Heart left ventricle (tissue), 16 donors: Measurements from ENCODE around the gene CLECL1. TPM values are rescaled to one million over a fixed set of nuclear protein-coding genes. Genes with fewer than 3 reads are reported as not detected.
"Not testable (repeated sequence)": the region's sequence is repeated elsewhere in the genome, so short reads cannot be mapped to it uniquely, and the experiment has no call there.

Experiments used
- ATAC-seq, 4 donors: fragments of 200-7000 bp; cut with Tn5 transposase; one replicate each; pipeline ENCODE4 v1.9.1; 2020 to 2022; ENCODE audit warnings: moderate library complexity in 4 of 4, mild to moderate bottlenecking in 3 of 4, moderate number of reproducible peaks in 1 of 4
- DNase-seq, 5 donors: peaks; one replicate each; pipeline ENCODE4 v3.0.0-alpha.2; 2020
- H3K27ac ChIP-seq, 12 donors: fragments of 200-600 bp; sonication (generic) in 4 of 12; one replicate each; pipeline versions ENCODE4 v1.5.0 to v1.8.0; 2016 to 2022; ENCODE audit warnings: mild to moderate bottlenecking in 2 of 12
- H3K27me3 ChIP-seq, 9 donors: fragments of 200-600 bp; sonication (generic) in 2 of 9; one replicate each; pipeline versions ENCODE4 v1.5.1 to v1.8.0; 2016 to 2022; ENCODE audit warnings: mild to moderate bottlenecking in 3 of 9
- H3K36me3 ChIP-seq, 9 donors: fragments of 200-600 bp; sonication (generic) in 2 of 9; one replicate each; pipeline versions ENCODE4 v1.5.0 to v1.8.0; 2018 to 2022; ENCODE audit warnings: mild to moderate bottlenecking in 2 of 9
- H3K4me1 ChIP-seq, 12 donors: fragments of 200-600 bp; sonication (generic) in 4 of 12; one replicate each; pipeline versions ENCODE4 v1.5.0 to v1.8.0; 2016 to 2022; ENCODE audit warnings: mild to moderate bottlenecking in 3 of 12
- H3K4me3 ChIP-seq, 12 donors: fragments of 200-600 bp; sonication (generic) in 4 of 12; one replicate each; pipeline versions ENCODE4 v1.5.0 to v1.8.0; 2017 to 2022; ENCODE audit warnings: mild to moderate bottlenecking in 9 of 12, moderate library complexity in 4 of 12
- H3K9me3 ChIP-seq, 12 donors: fragments of 200-600 bp; sonication (generic) in 4 of 12; one replicate each; pipeline versions ENCODE4 v1.5.0 to v1.8.0; 2016 to 2022; ENCODE audit warnings: mild to moderate bottlenecking in 1 of 12
- POLR2A ChIP-seq, 2 donors: fragments of 450-650 bp; IDR thresholded peaks; one replicate each; pipeline ENCODE4 v1.6.1; 2017; ENCODE audit warnings: antibody characterized with exemption in 2 of 2, mild to moderate bottlenecking in 2 of 2, moderate library complexity in 2 of 2
- WGBS, 4 donors: extraction: QIAGEN DNeasy Blood & Tissue Kit in 2 of 4; methylation state at CpG; one replicate each; pipeline versions ENCODE4 v1.1.5 to v1.1.7; 2013 to 2018; 5-methylcytosine and 5-hydroxymethylcytosine counted together
- intact Hi-C, 10 donors: fragments of 100-400 bp; cut with DNase I; formaldehyde crosslinking; loops; one replicate each; pipeline versions ENCODE4 v1.11.1 to v1.14.2; 2022
- polyA plus RNA-seq, 2 donors: library from polyadenylated mRNA; stranded (reverse); fragments of 200-250 nt; gene quantifications; one replicate each; pipeline ENCODE4 v1.2.3, GENCODE V29; 2013
- total RNA-seq, 9 donors: library from RNA; depleted of rRNA in 2 of 9; stranded (reverse); fragments of >200 nt in 2 of 9; fragmentation: NEBNext Ultra II Directional in 3 of 9; extraction: Animal tissue kit (Norgen Biotek cat#: 25700) in 3 of 9; gene quantifications; one replicate each; pipeline versions ENCODE4 v1.1.0 to v1.2.4, GENCODE V29; 2016 to 2023
- TF ChIP-seq, protein P1 (sequence below), 12 donors: fragments of 200-600 bp; sonication (generic) in 4 of 12; IDR thresholded peaks; one replicate each; pipeline versions ENCODE4 v1.5.0 to v1.8.0; 2018 to 2022; ENCODE audit warnings: antibody characterized with exemption in 12 of 12, mild to moderate bottlenecking in 5 of 12
- donor health status: ischemic (EF 13 %, LVEDD 7.1; RV severe dilation, severe dysfunction).
- donor health status: healthy with polysubstance abuse.
- donor health status: DM: no; HTN: yes; CAD: no.
- donor health status: DM: no; HTN: no; CAD: no.
- donor health status: ischemic (EF 25% LVEDD 6.9; RV normal size, moderate dysfunction).
- donor health status: ischemic (EF 25% LVEDD 5.7; RV mildly dilated, moderate dysfunction).
- donor health status: healthy.
- donor health status: DM: yes; HTN: yes; CAD: no.
- donor health status: ischemic (EF 35%, LVEDD 5.7; RV mildly dilated, moderate dysfunction).
- donor health status: nonischemic (EF 11% LVEDD 7.7; RV severe dilation, severe dysfunction).
- donor health status: DM: yes; HTN: yes; CAD: no.
- donor health status: PGD.
- donor health status: ischemic (EF 29% LVEDD 5.4; RV normal size, mild dysfunction).
- donor health status: nonischemic (EF 23%, LVEDD 6.1; RV moderate dilation, normal function).

Gene CLECL1
- total and polyA plus RNA-seq, 11 donors, result 0.93 to 4.6 TPM; not detected in 9

DNA sequence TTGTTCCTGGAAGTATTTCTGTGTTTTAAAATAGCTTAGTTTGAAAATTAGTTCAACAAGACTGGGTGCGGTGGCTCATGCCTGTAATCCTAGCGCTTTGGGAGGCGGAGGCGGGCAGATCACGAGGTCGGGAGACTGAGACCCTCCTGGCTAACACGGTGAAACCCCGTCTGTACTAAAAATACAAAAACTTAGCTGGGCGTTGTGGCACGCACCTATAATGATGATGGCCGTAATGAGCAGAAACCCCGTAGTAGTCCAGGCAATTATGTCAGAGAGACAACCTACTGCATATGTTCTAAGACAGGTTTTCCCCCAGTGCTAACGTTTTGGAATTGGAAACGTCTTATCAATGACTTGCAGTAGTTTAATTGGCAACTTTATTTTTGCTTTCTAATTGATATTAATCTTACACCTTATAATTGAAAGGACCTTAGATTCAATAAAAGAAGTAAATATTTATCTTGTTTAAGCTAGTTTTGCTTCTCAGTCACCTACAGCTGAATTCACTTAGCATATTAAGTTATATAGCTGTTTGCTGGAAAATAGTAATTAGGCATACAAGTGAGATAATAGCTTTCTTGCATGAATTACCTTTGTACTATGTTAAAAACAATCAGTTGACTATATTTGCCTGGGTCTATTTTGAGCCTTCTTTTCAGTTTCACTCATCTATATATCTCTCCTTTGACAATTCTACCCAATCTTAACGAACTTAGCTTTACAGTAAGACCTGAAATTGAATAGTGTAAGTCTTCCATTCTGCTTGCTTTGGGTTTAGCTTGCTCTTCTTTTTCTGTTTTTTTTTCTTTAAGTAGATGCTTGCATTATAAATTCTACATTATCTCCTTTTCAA, 15.6 kb downstream of the CLECL1 start:
- H3K27me3 ChIP-seq, result peaks cover 0 to 4% (median 0%) of the 10 kb centered on the region in 9 donors
- intact Hi-C loops, result no loop called here
- TF ChIP-seq, protein P1, sequence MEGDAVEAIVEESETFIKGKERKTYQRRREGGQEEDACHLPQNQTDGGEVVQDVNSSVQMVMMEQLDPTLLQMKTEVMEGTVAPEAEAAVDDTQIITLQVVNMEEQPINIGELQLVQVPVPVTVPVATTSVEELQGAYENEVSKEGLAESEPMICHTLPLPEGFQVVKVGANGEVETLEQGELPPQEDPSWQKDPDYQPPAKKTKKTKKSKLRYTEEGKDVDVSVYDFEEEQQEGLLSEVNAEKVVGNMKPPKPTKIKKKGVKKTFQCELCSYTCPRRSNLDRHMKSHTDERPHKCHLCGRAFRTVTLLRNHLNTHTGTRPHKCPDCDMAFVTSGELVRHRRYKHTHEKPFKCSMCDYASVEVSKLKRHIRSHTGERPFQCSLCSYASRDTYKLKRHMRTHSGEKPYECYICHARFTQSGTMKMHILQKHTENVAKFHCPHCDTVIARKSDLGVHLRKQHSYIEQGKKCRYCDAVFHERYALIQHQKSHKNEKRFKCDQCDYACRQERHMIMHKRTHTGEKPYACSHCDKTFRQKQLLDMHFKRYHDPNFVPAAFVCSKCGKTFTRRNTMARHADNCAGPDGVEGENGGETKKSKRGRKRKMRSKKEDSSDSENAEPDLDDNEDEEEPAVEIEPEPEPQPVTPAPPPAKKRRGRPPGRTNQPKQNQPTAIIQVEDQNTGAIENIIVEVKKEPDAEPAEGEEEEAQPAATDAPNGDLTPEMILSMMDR (IDR thresholded peaks at IDR 0.05), result no peak
- TF ChIP-seq POLR2A (IDR thresholded peaks at IDR 0.05), result no peak
- H3K36me3 ChIP-seq, result no peaks in the 10 kb centered on the region
- H3K9me3 ChIP-seq, result no peaks in the 10 kb centered on the region
- ATAC-seq (no peak), DNase-seq (no peak)
- 87 to 95% (median 92%) methylated on average over 15 of the region's 15 CpGs for WGBS, 4 donors
- H3K27ac ChIP-seq, result no peak overlapping the region
- H3K4me1 ChIP-seq, result peaks cover 0 to 13% (median 0%) of the 10 kb centered on the region in 12 donors
- no peak overlapping the region for H3K4me3 ChIP-seq

DNA sequence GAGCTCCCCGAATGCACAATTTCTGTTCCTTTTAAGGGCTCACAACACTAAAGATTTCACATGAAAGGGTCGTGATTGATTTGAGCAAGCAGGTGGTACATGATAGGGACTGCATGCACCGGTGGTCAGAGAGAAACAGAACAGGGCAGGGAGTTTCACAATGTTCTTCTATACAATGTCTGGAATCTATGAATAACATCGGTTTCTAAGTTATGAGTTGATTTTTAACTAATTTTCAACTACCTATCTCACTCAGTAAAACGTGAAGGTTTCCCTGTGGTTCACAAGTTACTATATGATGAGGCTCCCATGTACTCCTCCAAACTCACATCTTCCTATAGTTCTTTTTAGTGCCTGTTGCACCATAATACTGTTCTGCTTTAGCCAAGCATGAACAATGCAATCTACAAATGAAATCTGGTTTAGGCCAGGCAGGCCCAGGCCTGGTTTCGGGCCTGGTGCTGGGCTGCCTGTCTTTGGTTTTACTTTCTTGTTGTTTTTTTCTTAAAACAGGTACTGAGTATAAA, 19.8 kb downstream of the CLECL1 start:
- ATAC-seq, H3K9me3 ChIP-seq, H3K27me3 ChIP-seq, H3K36me3 ChIP-seq, H3K4me3 ChIP-seq, DNase-seq, intact Hi-C loops, H3K27ac ChIP-seq, H3K4me1 ChIP-seq: not testable (repeated sequence)
- 77 to 86% (median 79%) methylated on average over 6 of the region's 6 CpGs for WGBS, 4 donors

DNA sequence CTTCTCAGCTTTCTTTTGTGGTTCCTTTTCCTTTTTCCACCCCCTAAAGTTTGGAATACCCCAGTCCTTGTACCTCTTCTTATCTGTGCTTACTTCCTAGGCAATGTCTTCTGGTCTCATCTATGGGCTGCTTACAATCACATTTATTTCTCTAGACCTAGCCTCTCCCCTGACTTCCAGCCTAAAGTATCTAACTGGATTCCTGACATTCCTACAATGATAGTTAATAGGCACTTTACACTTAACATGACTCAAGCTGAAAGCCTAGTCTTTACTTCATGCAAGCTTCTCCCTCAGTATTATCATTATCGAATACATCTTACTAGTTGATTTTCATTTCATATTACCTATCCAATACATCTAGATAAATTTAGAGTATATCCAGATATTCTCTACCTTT, 21.2 kb downstream of the CLECL1 start:
- H3K27ac ChIP-seq, result no peak overlapping the region
- no peaks in the 10 kb centered on the region for H3K36me3 ChIP-seq
- ATAC-seq (no peak), DNase-seq (no peak)
- H3K4me1 ChIP-seq, result peaks cover 0 to 17% (median 0%) of the 10 kb centered on the region in 12 donors
- WGBS, 4 donors, result 51 to 67% (median 62%) methylated on average over 1 of the region's 1 CpG
- TF ChIP-seq, protein P1 (IDR thresholded peaks at IDR 0.05), result no peak
- TF ChIP-seq POLR2A (IDR thresholded peaks at IDR 0.05), result no peak
- H3K9me3 ChIP-seq, result no peaks in the 10 kb centered on the region
- no peaks in the 10 kb centered on the region for H3K27me3 ChIP-seq
- intact Hi-C loops, result no loop called here
- H3K4me3 ChIP-seq, result no peak overlapping the region

DNA sequence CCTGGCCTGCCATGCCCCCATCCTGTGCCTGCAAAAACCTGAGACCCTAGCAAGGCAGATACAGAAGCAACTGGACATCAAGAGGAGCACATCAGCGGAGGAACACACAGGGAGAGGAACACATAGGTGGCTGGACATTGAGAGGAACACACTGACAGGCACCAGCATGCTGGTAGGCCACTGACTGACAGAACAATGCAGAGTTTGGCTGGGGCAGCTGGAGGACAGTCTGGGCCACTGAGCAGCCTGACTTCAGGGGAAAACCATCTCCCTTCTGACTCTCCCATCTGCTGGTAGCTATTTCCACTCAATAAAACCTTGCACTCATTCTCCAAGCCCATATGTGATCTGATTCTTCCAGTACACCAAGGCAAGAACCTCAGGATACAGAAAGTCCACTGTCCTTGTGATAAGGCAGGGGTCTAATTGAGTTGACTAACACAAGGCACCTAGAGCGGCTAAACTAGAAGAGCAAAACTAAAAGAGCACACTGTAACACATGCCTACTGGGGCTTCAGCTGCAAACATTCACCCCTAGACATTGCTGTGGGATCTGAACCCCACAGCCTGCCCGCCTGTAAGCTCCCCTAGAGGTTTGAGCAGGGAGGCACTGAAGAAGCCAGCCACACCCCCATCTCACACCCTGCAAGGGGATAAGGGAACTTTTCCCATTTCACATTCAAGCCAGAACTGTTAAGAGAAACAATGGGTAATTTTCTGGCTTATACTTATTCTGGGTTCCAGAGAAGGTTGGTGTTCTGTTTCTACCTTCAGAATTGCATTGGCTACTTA, 22.1 kb downstream of the CLECL1 start:
- TF ChIP-seq, protein P1 (IDR thresholded peaks at IDR 0.05), result no peak
- TF ChIP-seq POLR2A (IDR thresholded peaks at IDR 0.05), result no peak
- WGBS, 4 donors, result 88 to 97% (median 92%) methylated on average over 3 of the region's 3 CpGs

More for the DNA sequence above, 22.1 kb downstream of the CLECL1 start:
- H3K4me1 ChIP-seq, result peaks cover 0 to 26% (median 0%) of the 10 kb centered on the region in 12 donors
- no peaks in the 10 kb centered on the region for H3K36me3 ChIP-seq
- H3K27ac ChIP-seq, result no peak overlapping the region
- no peak for ATAC-seq
- intact Hi-C loops, result no loop called here
- DNase-seq, result no peak
- H3K27me3 ChIP-seq, result no peaks in the 10 kb centered on the region
- no peaks in the 10 kb centered on the region for H3K9me3 ChIP-seq
- H3K4me3 ChIP-seq, result no peak overlapping the region
